ENCODE results near the gene MTRF1.
"Not testable (repeated sequence)": the region's sequence is repeated elsewhere in the genome, so short reads cannot be mapped to it uniquely, and the experiment has no call there.

The MTRF1 gene

DNA sequence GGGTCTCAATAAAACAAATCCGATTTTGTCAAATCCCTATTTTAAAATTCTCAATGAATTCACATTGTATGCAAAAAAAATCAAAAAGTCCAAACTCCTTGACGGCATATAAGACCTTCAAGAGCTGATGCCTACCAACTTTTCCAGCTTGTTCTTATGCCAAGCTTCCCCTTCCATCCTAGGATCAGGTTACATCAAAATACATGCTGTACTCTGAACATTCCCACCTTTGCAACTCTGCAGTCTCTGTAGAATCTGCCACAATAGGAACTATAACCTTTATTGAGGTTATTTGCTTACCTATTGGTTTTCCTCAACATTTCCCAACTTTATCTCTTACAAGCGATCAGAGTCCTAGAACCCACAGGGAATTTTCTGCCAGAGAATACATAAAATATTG, 76.9 kb downstream of the MTRF1 start:
- DNase-seq (ENCODE audit: extremely low read depth, low read depth) = no peak
- H3K4me3 ChIP-seq (replicated peaks; ENCODE audit: low read depth, low read length) = no peak overlapping the region
- TF ChIP-seq, protein P1, sequence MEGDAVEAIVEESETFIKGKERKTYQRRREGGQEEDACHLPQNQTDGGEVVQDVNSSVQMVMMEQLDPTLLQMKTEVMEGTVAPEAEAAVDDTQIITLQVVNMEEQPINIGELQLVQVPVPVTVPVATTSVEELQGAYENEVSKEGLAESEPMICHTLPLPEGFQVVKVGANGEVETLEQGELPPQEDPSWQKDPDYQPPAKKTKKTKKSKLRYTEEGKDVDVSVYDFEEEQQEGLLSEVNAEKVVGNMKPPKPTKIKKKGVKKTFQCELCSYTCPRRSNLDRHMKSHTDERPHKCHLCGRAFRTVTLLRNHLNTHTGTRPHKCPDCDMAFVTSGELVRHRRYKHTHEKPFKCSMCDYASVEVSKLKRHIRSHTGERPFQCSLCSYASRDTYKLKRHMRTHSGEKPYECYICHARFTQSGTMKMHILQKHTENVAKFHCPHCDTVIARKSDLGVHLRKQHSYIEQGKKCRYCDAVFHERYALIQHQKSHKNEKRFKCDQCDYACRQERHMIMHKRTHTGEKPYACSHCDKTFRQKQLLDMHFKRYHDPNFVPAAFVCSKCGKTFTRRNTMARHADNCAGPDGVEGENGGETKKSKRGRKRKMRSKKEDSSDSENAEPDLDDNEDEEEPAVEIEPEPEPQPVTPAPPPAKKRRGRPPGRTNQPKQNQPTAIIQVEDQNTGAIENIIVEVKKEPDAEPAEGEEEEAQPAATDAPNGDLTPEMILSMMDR (IDR thresholded peaks at IDR 0.05; ENCODE audit: low read depth, low read length, missing control alignments) = no peak

DNA sequence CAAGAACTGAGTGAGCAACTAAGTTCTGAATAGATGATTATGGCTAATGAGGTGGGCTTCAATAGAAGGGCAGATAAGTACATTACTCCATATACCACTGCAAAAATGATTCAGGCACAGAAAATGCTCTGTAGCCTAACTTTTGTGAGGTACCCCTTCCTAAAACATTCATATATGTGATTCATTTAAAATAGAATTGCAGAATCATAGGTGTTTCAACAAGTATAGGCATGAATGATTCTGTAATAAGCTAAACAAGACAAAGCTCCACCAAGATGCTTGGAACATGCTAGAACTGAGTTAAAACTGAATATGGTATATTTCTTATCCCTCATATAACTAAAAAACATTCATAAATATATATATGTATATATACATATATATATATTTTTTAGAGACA, 81.1 kb downstream of the MTRF1 start:
- DNase-seq (ENCODE audit: extremely low read depth, low read depth) = no peak

DNA sequence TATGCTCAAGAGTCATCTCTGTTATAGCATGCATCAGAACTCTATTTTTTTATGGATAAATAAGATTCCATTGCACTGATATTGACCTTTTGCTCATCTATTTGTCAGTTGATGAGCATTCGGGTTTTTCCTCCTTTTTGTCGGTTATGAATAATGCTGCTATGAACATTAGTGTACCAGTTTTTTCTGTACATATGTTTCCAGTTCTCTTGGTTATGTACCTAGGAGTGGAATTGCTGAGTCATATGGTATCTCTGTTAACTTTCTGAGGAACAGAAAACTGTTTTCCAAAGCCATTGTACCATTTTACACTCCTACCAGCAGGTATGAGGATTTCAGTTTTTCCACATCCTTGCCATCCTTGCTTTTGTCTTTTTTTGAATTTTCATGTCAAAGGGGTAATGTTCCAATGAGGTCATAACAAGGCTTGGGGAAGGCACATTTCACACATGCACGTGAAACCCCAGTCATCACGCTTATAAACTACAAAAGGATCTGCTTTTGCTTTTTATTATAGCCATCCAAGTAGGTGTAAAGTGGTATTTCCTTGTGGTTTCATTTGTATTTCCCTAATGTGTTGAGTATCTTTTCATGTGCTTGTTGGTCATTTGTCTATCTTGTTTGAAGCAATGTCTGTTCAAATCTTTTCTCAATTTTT, 83.7 kb downstream of the MTRF1 start:
- no peak overlapping the region for H3K4me3 ChIP-seq (replicated peaks; ENCODE audit: low read depth, low read length)
- TF ChIP-seq, protein P1 (IDR thresholded peaks at IDR 0.05; ENCODE audit: low read depth, low read length, missing control alignments) = no peak
- peak; percentile 30 for DNase-seq (ENCODE audit: extremely low read depth, low read depth)

More for the DNA sequence above, 81.1 kb downstream of the MTRF1 start:
- H3K4me3 ChIP-seq (replicated peaks; ENCODE audit: low read depth, low read length) = no peak overlapping the region
- TF ChIP-seq, protein P1 (IDR thresholded peaks at IDR 0.05; ENCODE audit: low read depth, low read length, missing control alignments) = no peak

DNA sequence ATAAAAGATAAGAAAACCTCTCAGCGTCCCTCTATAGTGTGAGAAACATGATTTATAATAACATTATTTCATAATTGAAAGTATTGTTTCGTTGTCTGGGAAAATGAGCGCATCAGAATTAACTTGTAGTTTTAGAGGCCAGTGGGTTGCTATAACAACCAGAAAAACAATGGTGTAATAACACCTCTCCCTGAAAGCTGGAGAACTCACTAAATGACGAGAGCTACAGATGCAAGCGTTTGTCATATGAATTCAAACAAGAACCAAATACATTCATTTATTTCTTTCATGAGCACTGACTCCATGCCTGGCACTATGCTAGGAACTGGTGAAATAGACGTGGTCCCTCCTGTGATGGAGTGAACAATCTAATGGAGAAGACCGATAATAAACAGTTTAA, 85.3 kb downstream of the MTRF1 start:
- no peak for DNase-seq (ENCODE audit: extremely low read depth, low read depth)
- TF ChIP-seq, protein P1 (IDR thresholded peaks at IDR 0.05; ENCODE audit: low read depth, low read length, missing control alignments) = no peak
- no peak overlapping the region for H3K4me3 ChIP-seq (replicated peaks; ENCODE audit: low read depth, low read length)

DNA sequence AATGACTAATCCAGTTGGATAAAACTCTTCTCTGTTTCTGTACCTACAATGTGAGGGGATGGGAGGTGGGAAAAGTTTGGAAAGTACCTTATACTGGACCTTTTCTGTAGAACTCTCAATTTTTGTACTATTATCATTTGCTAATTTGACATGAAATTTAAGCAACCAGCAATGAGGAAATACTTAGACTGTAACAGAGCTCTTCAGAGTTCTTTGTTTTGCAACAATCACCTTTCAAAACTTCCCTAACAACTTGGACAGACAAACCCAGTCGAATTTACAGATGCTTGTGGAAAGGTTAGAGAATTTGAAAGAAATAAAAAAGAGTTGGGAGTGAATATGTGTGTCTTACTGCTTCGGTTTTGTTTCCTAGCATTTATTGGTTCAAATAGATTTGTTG, 85.8 kb downstream of the MTRF1 start:
- TF ChIP-seq, protein P1 (IDR thresholded peaks at IDR 0.05; ENCODE audit: low read depth, low read length, missing control alignments) = no peak
- no peak for DNase-seq (ENCODE audit: extremely low read depth, low read depth)

DNA sequence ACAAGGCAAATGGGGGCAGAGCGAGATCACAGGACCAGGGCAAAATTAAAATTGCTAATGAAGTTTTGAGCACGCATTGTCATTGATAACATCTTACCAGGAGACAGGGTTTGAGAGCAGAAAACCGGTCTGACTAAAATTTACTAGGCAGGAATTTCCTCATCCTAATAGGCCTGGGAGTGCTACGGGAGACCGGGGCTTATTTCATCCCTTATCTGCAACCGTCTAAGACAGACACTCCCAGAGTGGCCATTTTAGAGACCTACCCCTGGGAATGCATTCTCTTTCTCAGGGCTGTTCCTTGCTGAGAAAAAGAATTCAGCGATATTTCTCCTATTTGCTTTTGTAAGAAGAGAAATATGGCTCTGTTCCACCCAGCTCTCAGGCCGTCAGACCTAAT, 87.8 kb downstream of the MTRF1 start:
- DNase-seq (ENCODE audit: extremely low read depth, low read depth) = not testable (repeated sequence)

More for the DNA sequence above, 85.8 kb downstream of the MTRF1 start:
- no peak overlapping the region for H3K4me3 ChIP-seq (replicated peaks; ENCODE audit: low read depth, low read length)

More for the DNA sequence above, 87.8 kb downstream of the MTRF1 start:
- not testable (repeated sequence) for H3K4me3 ChIP-seq (replicated peaks; ENCODE audit: low read depth, low read length)
